ENCODE measurements around the gene ASPG. TPM values are rescaled to one million over a fixed set of nuclear protein-coding genes. Genes with fewer than 3 reads are reported as not detected.

ASPG gene
- total RNA-seq, 1 donor from 2014 or later = 1.2 TPM

DNA sequence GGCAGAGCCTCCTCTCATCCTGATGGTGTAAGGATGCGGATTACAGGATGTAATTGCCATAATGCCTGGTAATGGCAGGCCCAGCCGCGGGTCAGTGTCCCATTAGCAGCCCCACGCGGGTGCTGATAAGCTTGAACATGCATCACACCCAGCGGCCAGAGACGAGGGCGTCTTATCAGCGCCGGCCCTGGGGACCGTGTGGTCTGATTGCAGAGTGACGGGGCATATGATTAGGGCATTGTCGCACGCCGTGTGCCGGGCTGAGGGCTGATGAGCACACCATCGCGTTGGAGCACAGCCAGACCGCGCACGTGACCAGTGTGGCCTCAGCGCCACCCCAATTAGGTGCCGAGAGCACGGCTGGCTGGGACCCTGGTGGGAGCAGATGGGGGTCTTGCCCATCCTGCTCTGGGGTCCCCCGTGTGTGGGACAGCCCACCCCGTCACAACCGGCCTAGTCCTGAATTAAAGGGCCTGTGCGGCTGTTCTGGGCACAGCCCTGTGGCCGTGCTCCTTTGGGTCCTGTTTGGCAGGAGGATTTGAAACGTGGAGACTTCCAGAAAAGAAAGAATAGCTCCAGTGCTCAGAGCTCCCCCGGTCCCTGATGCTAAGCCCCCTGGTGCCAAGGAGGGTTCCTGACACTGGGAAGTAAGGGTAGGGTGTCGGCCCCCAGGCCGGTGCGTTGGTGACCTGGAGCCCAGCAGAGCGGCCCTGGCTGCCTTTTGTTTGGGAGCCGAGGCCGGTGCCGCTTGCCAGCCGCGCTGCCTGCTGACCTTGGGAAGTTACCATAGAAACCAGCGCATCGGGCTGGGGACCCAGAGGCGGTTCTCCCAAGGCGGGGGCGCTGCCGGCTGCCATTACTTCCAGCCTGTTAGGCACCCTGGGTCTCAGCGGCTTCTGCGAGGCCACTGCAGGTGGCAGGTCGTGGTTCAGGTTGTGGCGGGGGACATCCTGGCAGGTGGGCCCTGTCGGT is 73.6 kb downstream of the ASPG start:
- no peaks in the 10 kb centered on the region for H3F3A ChIP-seq (ENCODE audit: low read depth)
- H3K79me2 ChIP-seq (ENCODE audit: low read depth) = no peaks in the 10 kb centered on the region
- H2AFZ ChIP-seq (replicated peaks) = no peak overlapping the region
- Mint-ChIP-seq H3K4me3 (no peak overlapping the region), H3K27me3 (ENCODE audit: insufficient read depth, low read depth) (peaks cover 4% of the 10 kb centered on the region), H3K4me1 (peaks cover 3% of the 10 kb centered on the region), H3K36me3 (no peaks in the 10 kb centered on the region), H3K27ac (no peak overlapping the region), H3K9me3 (no peaks in the 10 kb centered on the region)
- TF ChIP-seq EZH2 (IDR thresholded peaks at IDR 0.05) = no peak
- no peak for TF ChIP-seq EZH2phosphoT487 (IDR thresholded peaks at IDR 0.05)
- TF ChIP-seq, protein P1, sequence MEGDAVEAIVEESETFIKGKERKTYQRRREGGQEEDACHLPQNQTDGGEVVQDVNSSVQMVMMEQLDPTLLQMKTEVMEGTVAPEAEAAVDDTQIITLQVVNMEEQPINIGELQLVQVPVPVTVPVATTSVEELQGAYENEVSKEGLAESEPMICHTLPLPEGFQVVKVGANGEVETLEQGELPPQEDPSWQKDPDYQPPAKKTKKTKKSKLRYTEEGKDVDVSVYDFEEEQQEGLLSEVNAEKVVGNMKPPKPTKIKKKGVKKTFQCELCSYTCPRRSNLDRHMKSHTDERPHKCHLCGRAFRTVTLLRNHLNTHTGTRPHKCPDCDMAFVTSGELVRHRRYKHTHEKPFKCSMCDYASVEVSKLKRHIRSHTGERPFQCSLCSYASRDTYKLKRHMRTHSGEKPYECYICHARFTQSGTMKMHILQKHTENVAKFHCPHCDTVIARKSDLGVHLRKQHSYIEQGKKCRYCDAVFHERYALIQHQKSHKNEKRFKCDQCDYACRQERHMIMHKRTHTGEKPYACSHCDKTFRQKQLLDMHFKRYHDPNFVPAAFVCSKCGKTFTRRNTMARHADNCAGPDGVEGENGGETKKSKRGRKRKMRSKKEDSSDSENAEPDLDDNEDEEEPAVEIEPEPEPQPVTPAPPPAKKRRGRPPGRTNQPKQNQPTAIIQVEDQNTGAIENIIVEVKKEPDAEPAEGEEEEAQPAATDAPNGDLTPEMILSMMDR (IDR thresholded peaks at IDR 0.05) = no peak
- H3K27me3 ChIP-seq = no peaks in the 10 kb centered on the region
- no peak overlapping the region for H3K9ac ChIP-seq
- H3K9me3 ChIP-seq (ENCODE audit: low read depth) = no peaks in the 10 kb centered on the region
- H3K4me3 ChIP-seq = no peak overlapping the region
- H4K20me1 ChIP-seq (ENCODE audit: low read depth) = peaks cover 11% of the 10 kb centered on the region
- H3K36me3 ChIP-seq = no peaks in the 10 kb centered on the region
- no peaks in the 10 kb centered on the region for H3K4me1 ChIP-seq
- no peak overlapping the region for H3K4me2 ChIP-seq
- DNase-seq (ENCODE audit: low spot score) = peak; percentile 45
- no peak overlapping the region for H3K27ac ChIP-seq

DNA sequence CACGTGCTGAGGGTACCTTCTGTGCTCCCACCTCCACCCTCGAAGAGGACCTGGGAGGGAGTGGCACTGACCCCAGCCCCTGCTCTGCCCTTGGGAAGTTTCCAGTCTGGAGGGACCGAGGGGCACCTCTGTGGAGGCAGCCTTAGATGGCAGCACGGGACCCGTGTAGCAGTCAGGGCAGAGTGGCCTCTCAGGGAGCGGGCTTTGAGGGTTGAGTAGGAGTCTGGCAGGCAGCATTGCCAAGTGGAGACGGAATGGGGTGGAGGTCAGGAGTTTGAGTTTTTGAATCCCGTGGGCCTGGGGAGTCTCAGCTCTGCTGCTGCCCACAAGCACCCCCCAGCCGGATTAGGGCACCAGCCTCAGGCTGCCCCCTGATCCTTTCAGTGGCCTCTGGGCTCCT is 74.5 kb downstream of the ASPG start:
- Histone ChIP-seq H3K4me2 (no peak overlapping the region), H3K79me2 (ENCODE audit: low read depth) (peaks cover 3% of the 10 kb centered on the region), H4K20me1 (ENCODE audit: low read depth) (peaks cover 11% of the 10 kb centered on the region), H3F3A (ENCODE audit: low read depth) (peaks cover 3% of the 10 kb centered on the region), H3K9me3 (ENCODE audit: low read depth) (no peaks in the 10 kb centered on the region), H2AFZ (replicated peaks) (no peak overlapping the region), H3K27me3 (no peaks in the 10 kb centered on the region), H3K4me3 (no peak overlapping the region), H3K9ac (no peak overlapping the region), H3K4me1 (no peaks in the 10 kb centered on the region), H3K36me3 (no peaks in the 10 kb centered on the region), H3K27ac (no peak overlapping the region)
- Mint-ChIP-seq H3K4me3 (no peak overlapping the region), H3K27me3 (ENCODE audit: insufficient read depth, low read depth) (peaks cover 4% of the 10 kb centered on the region), H3K9me3 (no peaks in the 10 kb centered on the region), H3K4me1 (peaks cover 3% of the 10 kb centered on the region), H3K27ac (peak overlapping the region; percentile 66), H3K36me3 (no peaks in the 10 kb centered on the region)
- no peak for DNase-seq (ENCODE audit: low spot score)
- TF ChIP-seq EZH2 (IDR thresholded peaks at IDR 0.05) (no peak), EZH2phosphoT487 (IDR thresholded peaks at IDR 0.05) (no peak)

DNA sequence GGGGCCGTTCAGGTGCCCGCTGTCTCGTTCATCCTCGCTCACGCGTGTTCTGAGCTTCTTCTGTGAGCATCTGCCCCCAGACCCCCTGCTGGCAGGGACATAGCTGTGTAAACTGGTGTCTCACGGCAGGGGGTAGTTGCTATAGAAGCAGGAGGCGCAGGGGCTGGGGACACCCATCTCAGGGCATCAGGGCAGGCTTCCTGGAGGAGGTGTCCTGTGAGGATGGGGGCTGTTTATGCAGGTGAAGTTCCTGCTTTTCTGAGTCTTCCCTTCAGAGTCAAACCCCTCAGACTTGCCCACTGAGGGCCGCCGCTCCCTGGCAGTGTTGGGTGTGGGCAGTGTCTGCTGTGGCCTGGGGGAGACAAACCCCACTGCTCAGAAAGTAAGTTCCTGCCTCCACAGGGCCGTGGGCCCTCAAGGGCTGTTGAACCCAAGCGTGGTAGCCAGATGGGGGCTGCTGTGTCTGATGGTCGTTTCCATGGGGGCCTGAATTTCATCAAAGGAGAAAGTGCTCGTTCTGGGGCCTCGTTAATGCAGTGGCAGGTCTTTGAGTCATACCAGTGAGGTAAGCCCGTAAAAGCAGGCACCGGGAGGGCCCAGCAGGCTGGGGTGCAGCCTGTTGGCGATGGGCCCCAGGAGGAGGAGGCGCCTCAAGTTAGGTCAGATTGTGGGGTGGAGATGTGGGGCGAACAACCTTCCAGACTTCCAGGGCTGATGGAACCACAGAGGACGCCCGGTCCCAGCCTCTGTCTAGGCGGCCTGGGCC is 76.3 kb downstream of the ASPG start:
- no peak overlapping the region for H3K27ac ChIP-seq
- Mint-ChIP-seq H3K27me3 (ENCODE audit: insufficient read depth, low read depth) (peaks cover 4% of the 10 kb centered on the region), H3K36me3 (no peaks in the 10 kb centered on the region), H3K9me3 (no peaks in the 10 kb centered on the region), H3K27ac (no peak overlapping the region), H3K4me1 (peaks cover 3% of the 10 kb centered on the region), H3K4me3 (no peak overlapping the region)
- H3K4me3 ChIP-seq = no peak overlapping the region
- peaks cover 11% of the 10 kb centered on the region for H4K20me1 ChIP-seq (ENCODE audit: low read depth)
- H3K36me3 ChIP-seq = no peaks in the 10 kb centered on the region
- no peaks in the 10 kb centered on the region for H3K9me3 ChIP-seq (ENCODE audit: low read depth)
- peaks cover 3% of the 10 kb centered on the region for H3F3A ChIP-seq (ENCODE audit: low read depth)
- peak; percentile 28 for DNase-seq (ENCODE audit: low spot score)
- TF ChIP-seq EZH2phosphoT487 (IDR thresholded peaks at IDR 0.05) (no peak), EZH2 (IDR thresholded peaks at IDR 0.05) (no peak)
- TF ChIP-seq, protein P1 (IDR thresholded peaks at IDR 0.05) = no peak
- no peak overlapping the region for H2AFZ ChIP-seq (replicated peaks)
- no peak overlapping the region for H3K4me2 ChIP-seq
- H3K79me2 ChIP-seq (ENCODE audit: low read depth) = peaks cover 4% of the 10 kb centered on the region
- no peaks in the 10 kb centered on the region for H3K4me1 ChIP-seq
- no peak overlapping the region for H3K9ac ChIP-seq
- no peaks in the 10 kb centered on the region for H3K27me3 ChIP-seq

Data from neural progenitor cell (in vitro differentiated cells).